Measurements from ENCODE around the gene DOC2B.
A peak's percentile ranks its signal among the peaks of the same experiment; 100 is the strongest.

The DOC2B gene

GRCh38 chr17:163514-164098, 17.8 kb downstream of the DOC2B start:
- DNase-seq (ENCODE audit: low read depth, low spot score), result no peak

GRCh38 chr17:162689-163088, 18.8 kb downstream of the DOC2B start:
- no peak for DNase-seq (ENCODE audit: low read depth, low spot score)

- DNase-seq (ENCODE audit: low read depth, low spot score), result no peak
Observed at GRCh38 chr17:161481-161880, 20.0 kb downstream of the DOC2B start.

- DNase-seq (ENCODE audit: low read depth, low spot score), result no peak
Observed at GRCh38 chr17:160336-160735, 21.1 kb downstream of the DOC2B start.

GRCh38 chr17:159609-160008, 21.8 kb downstream of the DOC2B start:
- DNase-seq (ENCODE audit: low read depth, low spot score), result no peak

- DNase-seq (ENCODE audit: low read depth, low spot score), result no peak
Observed at GRCh38 chr17:158379-158778, 23.1 kb downstream of the DOC2B start.

- DNase-seq (ENCODE audit: low read depth, low spot score), result no peak
Observed at GRCh38 chr17:157901-158300, 23.5 kb downstream of the DOC2B start.

- DNase-seq (ENCODE audit: low read depth, low spot score), result no peak
Observed at GRCh38 chr17:156946-157345, 24.5 kb downstream of the DOC2B start.

- DNase-seq (ENCODE audit: low read depth, low spot score), result no peak
Observed at GRCh38 chr17:156094-156621, 25.3 kb downstream of the DOC2B start.

- DNase-seq (ENCODE audit: low read depth, low spot score), result no peak
Observed at GRCh38 chr17:155576-155975, 25.9 kb downstream of the DOC2B start.

GRCh38 chr17:153851-154250, 27.6 kb downstream of the DOC2B start:
- DNase-seq (ENCODE audit: low read depth, low spot score), result no peak

GRCh38 chr17:152860-153420, 28.5 kb downstream of the DOC2B start:
- DNase-seq (ENCODE audit: low read depth, low spot score), result no peak

- DNase-seq (ENCODE audit: low read depth, low spot score), result no peak
Observed at GRCh38 chr17:151886-152859, 29.3 kb downstream of the DOC2B start.

GRCh38 chr17:151004-151403, 30.4 kb downstream of the DOC2B start:
- no peak for DNase-seq (ENCODE audit: low read depth, low spot score)

- no peak for DNase-seq (ENCODE audit: low read depth, low spot score)
Observed at GRCh38 chr17:149897-150584, 31.4 kb downstream of the DOC2B start.

- DNase-seq (ENCODE audit: low read depth, low spot score), result no peak
Observed at GRCh38 chr17:149231-149630, 32.2 kb downstream of the DOC2B start.

- no peak for DNase-seq (ENCODE audit: low read depth, low spot score)
Observed at GRCh38 chr17:148757-149156, 32.7 kb downstream of the DOC2B start.

- no peak for DNase-seq (ENCODE audit: low read depth, low spot score)
Observed at GRCh38 chr17:147796-148740, 33.4 kb downstream of the DOC2B start.

GRCh38 chr17:146983-147761, 34.3 kb downstream of the DOC2B start:
- DNase-seq (ENCODE audit: low read depth, low spot score), result no peak

- peak; percentile 26 for DNase-seq (ENCODE audit: low read depth, low spot score)
Observed at GRCh38 chr17:146546-146945, 34.9 kb downstream of the DOC2B start.

Data from ELF-1 (cell line).